Measurements from ENCODE around the gene TMEM255B. TPM values are rescaled to one million over a fixed set of nuclear protein-coding genes. Genes with fewer than 3 reads are reported as not detected.

The TMEM255B gene
- total RNA-seq, 1 experiment from 2014 or later = 2.8 TPM

GRCh38 chr13:113808058-113808834 is 49.2 kb downstream of the TMEM255B start:
- H3K23ac ChIP-seq (ENCODE audit: insufficient read length, low read depth, low read length) = no peak overlapping the region
- H2BK120ac ChIP-seq (ENCODE audit: low read depth, low read length, poor library complexity, severe bottlenecking) = no peak overlapping the region
- H2BK15ac ChIP-seq (ENCODE audit: low read depth, low read length) = no peak overlapping the region
- no peak overlapping the region for H3K27ac Mint-ChIP-seq
- H4K8ac ChIP-seq (replicated peaks; ENCODE audit: insufficient read length, low read depth, low read length) = no peak overlapping the region
- no peaks in the 10 kb centered on the region for H4K20me1 ChIP-seq (ENCODE audit: control insufficient read depth, insufficient read depth, insufficient read length)
- no peak overlapping the region for H3K18ac ChIP-seq (ENCODE audit: insufficient read length, low read depth, low read length)
- no peak overlapping the region for H3K56ac ChIP-seq (ENCODE audit: insufficient read length, low read depth, low read length)
- no peaks in the 10 kb centered on the region for H3K27me3 ChIP-seq (ENCODE audit: insufficient read depth, low read length)
- TF ChIP-seq, protein P1, sequence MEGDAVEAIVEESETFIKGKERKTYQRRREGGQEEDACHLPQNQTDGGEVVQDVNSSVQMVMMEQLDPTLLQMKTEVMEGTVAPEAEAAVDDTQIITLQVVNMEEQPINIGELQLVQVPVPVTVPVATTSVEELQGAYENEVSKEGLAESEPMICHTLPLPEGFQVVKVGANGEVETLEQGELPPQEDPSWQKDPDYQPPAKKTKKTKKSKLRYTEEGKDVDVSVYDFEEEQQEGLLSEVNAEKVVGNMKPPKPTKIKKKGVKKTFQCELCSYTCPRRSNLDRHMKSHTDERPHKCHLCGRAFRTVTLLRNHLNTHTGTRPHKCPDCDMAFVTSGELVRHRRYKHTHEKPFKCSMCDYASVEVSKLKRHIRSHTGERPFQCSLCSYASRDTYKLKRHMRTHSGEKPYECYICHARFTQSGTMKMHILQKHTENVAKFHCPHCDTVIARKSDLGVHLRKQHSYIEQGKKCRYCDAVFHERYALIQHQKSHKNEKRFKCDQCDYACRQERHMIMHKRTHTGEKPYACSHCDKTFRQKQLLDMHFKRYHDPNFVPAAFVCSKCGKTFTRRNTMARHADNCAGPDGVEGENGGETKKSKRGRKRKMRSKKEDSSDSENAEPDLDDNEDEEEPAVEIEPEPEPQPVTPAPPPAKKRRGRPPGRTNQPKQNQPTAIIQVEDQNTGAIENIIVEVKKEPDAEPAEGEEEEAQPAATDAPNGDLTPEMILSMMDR (conservative IDR thresholded peaks at IDR 0.05) = no peak
- no peak overlapping the region for H2BK12ac ChIP-seq (ENCODE audit: insufficient read length, low read depth, low read length)
- no peak overlapping the region for H2AFZ ChIP-seq (ENCODE audit: low read length)
- no peak overlapping the region for H3T11ph ChIP-seq (ENCODE audit: low read length)
- H3K27me3 Mint-ChIP-seq (ENCODE audit: low read depth) = peaks cover 3% of the 10 kb centered on the region
- no peaks in the 10 kb centered on the region for H3K79me1 ChIP-seq (ENCODE audit: insufficient read depth, low read depth, low read length, poor library complexity, severe bottlenecking)
- no peaks in the 10 kb centered on the region for H3K4me1 ChIP-seq (ENCODE audit: insufficient read depth, low read length)
- H3K79me2 ChIP-seq (ENCODE audit: insufficient read depth, low read length) = no peaks in the 10 kb centered on the region
- peaks cover 18 to 21% of the 10 kb centered on the region in 2 experiments for H3K9me3 Mint-ChIP-seq
- H2BK20ac ChIP-seq (ENCODE audit: low read depth, low read length, poor library complexity, severe bottlenecking) = no peak overlapping the region
- H3K4me2 ChIP-seq (ENCODE audit: insufficient read depth, insufficient read length, low read length) = no peak overlapping the region
- no peak overlapping the region for H4K5ac ChIP-seq (ENCODE audit: insufficient read length, low read depth, low read length)
- no peak overlapping the region for H2AK5ac ChIP-seq (ENCODE audit: insufficient read length, low read length)
- H3K23me2 ChIP-seq (ENCODE audit: insufficient read length, low read depth, low read length, poor library complexity, severe bottlenecking) = no peaks in the 10 kb centered on the region
- H3K4me3 Mint-ChIP-seq = no peak overlapping the region
- no CpG with 5 or more reads among the region's 12 CpGs for WGBS (ENCODE audit: extremely low coverage, insufficient read length, low lambda C conversion rate)
- H2BK5ac ChIP-seq (ENCODE audit: insufficient read length, low read length) = no peak overlapping the region
- no peak overlapping the region for H3K4ac ChIP-seq (ENCODE audit: low read depth, low read length)
- H4K91ac ChIP-seq (ENCODE audit: insufficient read length, low read depth, low read length) = no peak overlapping the region
- H3K27ac ChIP-seq (ENCODE audit: insufficient read length, low read depth, low read length) = no peak overlapping the region
- DNase-seq = no peak
- no peak overlapping the region for H3K14ac ChIP-seq (ENCODE audit: insufficient read depth, low read length)
- no peak overlapping the region for H3K9ac ChIP-seq (ENCODE audit: extremely low read depth, insufficient read length, low read length)
- H3K9me3 ChIP-seq (ENCODE audit: control insufficient read depth, low read depth, low read length) = no peaks in the 10 kb centered on the region
- peaks cover 3 to 12% (median 8%) of the 10 kb centered on the region in 3 experiments for H3K36me3 Mint-ChIP-seq (ENCODE audit: insufficient read depth in 1 of 3, low read depth in 3 of 3)
- H3K4me1 Mint-ChIP-seq = peaks cover 0 to 2% of the 10 kb centered on the region in 2 experiments; a peak in 1 of 4 replicates

All from H9 (cell line).